ENCODE measurements around the gene FAM234A.
A peak's percentile ranks its signal among the peaks of the same experiment; 100 is the strongest.

Gene FAM234A, protein sequence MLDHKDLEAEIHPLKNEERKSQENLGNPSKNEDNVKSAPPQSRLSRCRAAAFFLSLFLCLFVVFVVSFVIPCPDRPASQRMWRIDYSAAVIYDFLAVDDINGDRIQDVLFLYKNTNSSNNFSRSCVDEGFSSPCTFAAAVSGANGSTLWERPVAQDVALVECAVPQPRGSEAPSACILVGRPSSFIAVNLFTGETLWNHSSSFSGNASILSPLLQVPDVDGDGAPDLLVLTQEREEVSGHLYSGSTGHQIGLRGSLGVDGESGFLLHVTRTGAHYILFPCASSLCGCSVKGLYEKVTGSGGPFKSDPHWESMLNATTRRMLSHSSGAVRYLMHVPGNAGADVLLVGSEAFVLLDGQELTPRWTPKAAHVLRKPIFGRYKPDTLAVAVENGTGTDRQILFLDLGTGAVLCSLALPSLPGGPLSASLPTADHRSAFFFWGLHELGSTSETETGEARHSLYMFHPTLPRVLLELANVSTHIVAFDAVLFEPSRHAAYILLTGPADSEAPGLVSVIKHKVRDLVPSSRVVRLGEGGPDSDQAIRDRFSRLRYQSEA

DNA sequence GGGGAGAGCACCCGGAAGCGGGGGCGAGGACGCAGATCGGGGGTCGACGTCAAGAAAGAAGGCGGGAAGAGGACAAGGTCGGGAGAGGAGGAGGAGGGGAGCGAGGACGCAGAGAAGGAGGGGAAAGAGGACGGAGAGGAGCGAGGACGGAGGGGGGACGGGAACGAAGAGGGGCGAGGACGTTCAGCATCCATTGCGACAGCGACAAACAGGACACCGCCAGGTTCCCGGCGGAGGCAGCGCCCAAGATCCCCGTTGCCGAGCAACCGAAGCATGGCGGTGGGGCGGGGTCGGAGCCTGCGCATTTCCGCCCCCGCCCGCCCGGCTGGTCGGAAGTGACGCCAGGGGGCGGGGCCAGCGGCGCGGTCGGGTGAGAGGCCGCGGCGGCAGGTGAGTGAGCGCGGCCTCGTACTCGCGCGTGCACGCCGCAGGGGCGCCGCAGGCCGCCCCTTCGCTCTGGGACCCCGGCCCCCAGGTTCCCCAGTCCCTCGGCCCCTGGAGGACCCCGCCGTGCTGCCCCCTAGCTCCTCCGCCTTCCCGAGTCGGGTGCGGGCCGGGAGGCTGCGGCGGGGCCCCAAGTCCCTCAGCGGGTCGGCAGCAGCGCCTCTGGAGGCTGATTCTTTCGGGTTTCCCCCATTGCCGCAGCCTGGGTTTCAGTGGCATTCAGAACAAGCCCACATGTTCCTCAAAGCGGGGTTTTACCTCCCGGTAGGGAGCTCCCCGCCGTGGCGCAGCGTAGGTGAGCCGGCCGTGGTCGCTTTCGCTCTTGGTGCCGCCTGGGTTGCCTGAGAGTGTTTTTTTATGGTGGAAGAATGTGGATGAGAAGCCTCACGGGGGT, at the start of gene FAM234A:
Gene FAM234A (plus strand): TSS at position 354 of the 838 bp plus-strand sequence. CDS start 19,593 bp downstream, outside the sequence.
- ATAC-seq (ENCODE audit: low read depth): peak; percentile 79

DNA sequence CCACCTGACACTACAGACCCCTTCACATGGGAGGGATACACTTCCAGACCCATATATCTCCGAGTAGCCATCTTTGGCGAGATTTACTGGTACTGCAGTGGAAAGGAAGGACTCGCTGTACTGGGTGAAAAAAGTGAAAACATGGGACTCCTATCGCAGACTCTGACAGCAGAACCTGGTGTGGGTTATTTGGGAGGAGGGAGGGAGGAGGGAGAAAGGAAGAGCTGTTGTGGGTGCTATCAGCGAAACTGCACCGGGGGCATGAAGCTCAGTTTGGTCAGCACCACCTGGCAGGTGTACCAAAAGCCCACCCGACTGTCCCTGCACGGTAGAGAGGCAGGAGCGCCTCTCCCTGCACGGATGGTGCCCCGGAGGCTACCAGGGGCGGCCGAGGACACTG, 49.4 kb upstream of the FAM234A start:
- TF ChIP-seq, protein P1, sequence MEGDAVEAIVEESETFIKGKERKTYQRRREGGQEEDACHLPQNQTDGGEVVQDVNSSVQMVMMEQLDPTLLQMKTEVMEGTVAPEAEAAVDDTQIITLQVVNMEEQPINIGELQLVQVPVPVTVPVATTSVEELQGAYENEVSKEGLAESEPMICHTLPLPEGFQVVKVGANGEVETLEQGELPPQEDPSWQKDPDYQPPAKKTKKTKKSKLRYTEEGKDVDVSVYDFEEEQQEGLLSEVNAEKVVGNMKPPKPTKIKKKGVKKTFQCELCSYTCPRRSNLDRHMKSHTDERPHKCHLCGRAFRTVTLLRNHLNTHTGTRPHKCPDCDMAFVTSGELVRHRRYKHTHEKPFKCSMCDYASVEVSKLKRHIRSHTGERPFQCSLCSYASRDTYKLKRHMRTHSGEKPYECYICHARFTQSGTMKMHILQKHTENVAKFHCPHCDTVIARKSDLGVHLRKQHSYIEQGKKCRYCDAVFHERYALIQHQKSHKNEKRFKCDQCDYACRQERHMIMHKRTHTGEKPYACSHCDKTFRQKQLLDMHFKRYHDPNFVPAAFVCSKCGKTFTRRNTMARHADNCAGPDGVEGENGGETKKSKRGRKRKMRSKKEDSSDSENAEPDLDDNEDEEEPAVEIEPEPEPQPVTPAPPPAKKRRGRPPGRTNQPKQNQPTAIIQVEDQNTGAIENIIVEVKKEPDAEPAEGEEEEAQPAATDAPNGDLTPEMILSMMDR (IDR thresholded peaks at IDR 0.05; ENCODE audit: poor library complexity, severe bottlenecking): no peak
- no peaks in the 10 kb centered on the region for H3K9me3 ChIP-seq (ENCODE audit: severe bottlenecking)
- H3K4me1 ChIP-seq (ENCODE audit: insufficient read depth, poor library complexity, severe bottlenecking): no peaks in the 10 kb centered on the region
- H3K27ac ChIP-seq (ENCODE audit: poor library complexity, severe bottlenecking): no peak overlapping the region
- ATAC-seq (ENCODE audit: low read depth) (no peak), DNase-seq (ENCODE audit: low spot score) (no peak)
- H3K4me3 ChIP-seq (ENCODE audit: severe bottlenecking): no peak overlapping the region
- no peaks in the 10 kb centered on the region for H3K27me3 ChIP-seq (ENCODE audit: insufficient read depth, poor library complexity, severe bottlenecking)
- H3K36me3 ChIP-seq (ENCODE audit: low read depth): peaks cover 28% of the 10 kb centered on the region

More for the DNA sequence above, at the start of gene FAM234A:
- Histone ChIP-seq H3K27ac (ENCODE audit: poor library complexity, severe bottlenecking) (peak within 1 kb of the TSS; percentile 80), H3K4me3 (ENCODE audit: severe bottlenecking) (peak within 1 kb of the TSS; percentile 89), H3K36me3 (ENCODE audit: low read depth) (no peaks in the 10 kb centered on the region), H3K9me3 (ENCODE audit: severe bottlenecking) (no peaks in the 10 kb centered on the region), H3K4me1 (ENCODE audit: insufficient read depth, poor library complexity, severe bottlenecking) (peaks cover 2% of the 10 kb centered on the region), H3K27me3 (ENCODE audit: insufficient read depth, poor library complexity, severe bottlenecking) (no peaks in the 10 kb centered on the region)
- peak; percentile 91 for DNase-seq (ENCODE audit: low spot score)
- TF ChIP-seq, protein P1 (IDR thresholded peaks at IDR 0.05; ENCODE audit: poor library complexity, severe bottlenecking): peak; percentile 70

DNA sequence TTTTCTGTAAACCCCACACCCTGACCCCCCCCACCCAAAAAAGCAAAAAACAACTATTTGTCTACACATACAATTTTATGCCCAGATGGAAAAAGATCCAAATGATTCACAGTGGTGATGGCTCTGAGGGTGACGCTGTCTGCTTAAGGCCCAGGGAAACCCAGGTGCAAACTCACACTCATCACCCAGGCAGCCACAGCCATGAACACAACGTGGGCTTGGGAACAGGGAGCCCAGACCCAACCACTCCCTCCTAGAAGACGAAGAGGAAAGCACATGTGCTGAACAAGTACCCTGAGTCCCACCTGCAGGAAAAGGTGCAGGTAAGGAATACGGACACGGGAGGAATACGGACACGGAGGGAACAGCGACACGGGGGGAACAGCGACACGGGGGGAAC, 48.9 kb upstream of the FAM234A start:
- Histone ChIP-seq H3K9me3 (ENCODE audit: severe bottlenecking) (no peaks in the 10 kb centered on the region), H3K4me1 (ENCODE audit: insufficient read depth, poor library complexity, severe bottlenecking) (no peaks in the 10 kb centered on the region), H3K27me3 (ENCODE audit: insufficient read depth, poor library complexity, severe bottlenecking) (no peaks in the 10 kb centered on the region), H3K27ac (ENCODE audit: poor library complexity, severe bottlenecking) (no peak overlapping the region), H3K36me3 (ENCODE audit: low read depth) (peaks cover 31% of the 10 kb centered on the region), H3K4me3 (ENCODE audit: severe bottlenecking) (no peak overlapping the region)
- DNase-seq (ENCODE audit: low spot score) (no peak), ATAC-seq (ENCODE audit: low read depth) (no peak)
- TF ChIP-seq, protein P1 (IDR thresholded peaks at IDR 0.05; ENCODE audit: poor library complexity, severe bottlenecking): no peak

DNA sequence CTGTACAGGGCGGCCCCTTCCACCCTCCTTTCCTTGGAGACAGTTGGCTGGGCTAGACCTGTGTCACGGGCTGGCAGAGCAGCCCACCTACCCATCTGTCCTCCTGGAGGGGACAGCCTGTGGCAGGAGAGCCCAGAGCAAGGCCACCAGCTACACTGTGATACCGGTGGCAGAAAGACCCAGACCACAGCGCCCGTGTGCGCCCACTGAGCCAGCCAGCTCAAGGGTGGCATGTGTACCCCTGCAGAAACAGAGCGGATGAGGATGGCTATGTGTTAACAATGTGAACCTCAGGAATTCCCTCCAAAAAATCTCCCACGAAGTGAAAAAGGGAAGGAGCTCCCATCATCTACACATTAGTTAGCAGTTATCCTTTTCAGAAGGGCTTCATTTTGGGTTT, 47.3 kb upstream of the FAM234A start:
- H3K27ac ChIP-seq (ENCODE audit: poor library complexity, severe bottlenecking): no peak overlapping the region
- no peaks in the 10 kb centered on the region for H3K9me3 ChIP-seq (ENCODE audit: severe bottlenecking)
- TF ChIP-seq, protein P1 (IDR thresholded peaks at IDR 0.05; ENCODE audit: poor library complexity, severe bottlenecking): no peak
- no peak for ATAC-seq (ENCODE audit: low read depth)
- no peak overlapping the region for H3K4me3 ChIP-seq (ENCODE audit: severe bottlenecking)
- no peak for DNase-seq (ENCODE audit: low spot score)
- H3K27me3 ChIP-seq (ENCODE audit: insufficient read depth, poor library complexity, severe bottlenecking): no peaks in the 10 kb centered on the region
- H3K36me3 ChIP-seq (ENCODE audit: low read depth): peaks cover 45% of the 10 kb centered on the region
- no peaks in the 10 kb centered on the region for H3K4me1 ChIP-seq (ENCODE audit: insufficient read depth, poor library complexity, severe bottlenecking)
